Anterior cingulate cortex (tissue), 58 donors: Measurements from ENCODE around the gene MGA.
"Not testable (repeated sequence)": the region's sequence is repeated elsewhere in the genome, so short reads cannot be mapped to it uniquely, and the experiment has no call there.

Source experiments
- DNase-seq, 58 donors: peaks; one replicate each; lab custom pipeline; 2025; lab: John Stamatoyannopoulos, UW

The MGA gene

GRCh38 chr15:41703120-41703519 is 42.9 kb downstream of the MGA start:
- DNase-seq = no peak

GRCh38 chr15:41713047-41713446 is 52.8 kb downstream of the MGA start:
- DNase-seq = peak in 22 of 58 donors; percentile 0 to 50 (median 9)

GRCh38 chr15:41714291-41714690 is 54.1 kb downstream of the MGA start:
- DNase-seq = no peak

GRCh38 chr15:41716864-41717263 is 56.7 kb downstream of the MGA start:
- DNase-seq = no peak

- DNase-seq = no peak
These were observed 66.9 kb downstream of the MGA start for GRCh38 chr15:41727143-41727542.

GRCh38 chr15:41728061-41728460 is 67.9 kb downstream of the MGA start:
- DNase-seq = not testable (repeated sequence)

- DNase-seq = no peak
These were observed 70.3 kb downstream of the MGA start for GRCh38 chr15:41730543-41730942.

GRCh38 chr15:41732483-41732882 is 72.3 kb downstream of the MGA start:
- no peak for DNase-seq

GRCh38 chr15:41734079-41734478 is 73.9 kb downstream of the MGA start:
- no peak for DNase-seq

GRCh38 chr15:41735046-41735445 is 74.8 kb downstream of the MGA start:
- DNase-seq = no peak

- DNase-seq = not testable (repeated sequence)
These were observed 75.3 kb downstream of the MGA start for GRCh38 chr15:41735492-41735891.

GRCh38 chr15:41746802-41747201 is 86.6 kb downstream of the MGA start:
- no peak for DNase-seq

- DNase-seq = no peak
These were observed 96.0 kb downstream of the MGA start for GRCh38 chr15:41756198-41756597.

GRCh38 chr15:41772720-41773331 is 112.6 kb downstream of the MGA start:
- peak in 29 of 58 donors; percentile 1 to 66 (median 27) for DNase-seq

- no peak for DNase-seq
These were observed 113.1 kb downstream of the MGA start for GRCh38 chr15:41773332-41773728.

GRCh38 chr15:41773729-41774061 is 113.5 kb downstream of the MGA start:
- DNase-seq = no peak

GRCh38 chr15:41774062-41774881 is 114.1 kb downstream of the MGA start, which contains the start of gene MAPKBP1:
Gene MAPKBP1, plus strand, starts transcription at chr15:41774484. Its CDS starts 792 bp downstream, at chr15:41775276.
- peak; percentile 83 to 99 (median 96) for DNase-seq

GRCh38 chr15:41774882-41775417 is 114.7 kb downstream of the MGA start:
- peak in 4 of 58 donors; percentile 35 to 43 (median 41) for DNase-seq

GRCh38 chr15:41775651-41776050 is 115.4 kb downstream of the MGA start:
- DNase-seq = no peak

- no peak for DNase-seq
These were observed 117.3 kb downstream of the MGA start for GRCh38 chr15:41777421-41777973.

GRCh38 chr15:41778521-41778920 is 118.3 kb downstream of the MGA start:
- no peak for DNase-seq
